ENCODE data around the gene NINL. TPM values are rescaled to one million over a fixed set of nuclear protein-coding genes. Genes with fewer than 3 reads are reported as not detected.

The NINL gene
- total RNA-seq, 1 donor from 2014 or later, result 10.1 TPM

DNA sequence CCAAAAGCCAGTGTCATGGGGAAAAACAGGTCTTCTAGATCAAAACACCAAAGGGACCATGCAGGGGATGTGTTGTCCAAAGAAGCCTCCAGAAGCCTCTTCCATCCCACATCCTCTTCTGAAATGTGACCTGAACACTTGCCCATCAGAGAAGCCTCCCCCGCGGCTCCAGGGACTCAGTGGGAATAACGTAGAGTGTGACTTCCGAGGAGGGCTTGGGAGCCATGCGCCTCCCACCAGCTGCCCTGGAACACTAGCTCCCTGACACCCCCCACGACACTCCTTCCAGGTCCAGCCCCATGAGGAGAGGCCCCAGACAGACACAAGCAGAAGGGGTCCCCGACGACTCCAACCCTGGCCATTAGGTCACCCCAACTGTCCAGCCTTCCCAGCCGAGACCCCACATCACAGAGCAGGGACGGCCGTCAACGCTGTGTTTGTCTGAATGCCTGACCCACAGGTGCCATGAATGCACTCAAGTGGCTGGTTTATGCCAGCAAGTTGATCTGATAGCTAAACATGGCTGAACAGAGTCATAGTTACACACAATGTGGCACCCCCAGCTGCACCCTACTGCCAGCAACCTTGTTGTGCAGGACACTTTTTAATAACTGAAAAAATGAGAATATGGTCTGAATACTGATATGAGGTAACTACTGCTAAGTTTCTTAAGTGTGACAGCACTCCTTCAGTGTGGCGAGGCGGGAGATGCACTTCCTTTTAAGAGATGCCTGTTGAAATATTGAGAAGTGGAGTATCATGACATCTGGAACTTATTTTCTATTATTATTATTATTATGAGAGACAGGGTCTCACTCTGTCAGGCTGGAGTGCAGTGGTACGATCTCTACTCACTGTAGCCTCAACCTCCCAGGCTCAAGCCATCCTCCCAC, 119.8 kb downstream of the NINL start:
- no peak for DNase-seq (ENCODE audit: low read depth, low spot score)

DNA sequence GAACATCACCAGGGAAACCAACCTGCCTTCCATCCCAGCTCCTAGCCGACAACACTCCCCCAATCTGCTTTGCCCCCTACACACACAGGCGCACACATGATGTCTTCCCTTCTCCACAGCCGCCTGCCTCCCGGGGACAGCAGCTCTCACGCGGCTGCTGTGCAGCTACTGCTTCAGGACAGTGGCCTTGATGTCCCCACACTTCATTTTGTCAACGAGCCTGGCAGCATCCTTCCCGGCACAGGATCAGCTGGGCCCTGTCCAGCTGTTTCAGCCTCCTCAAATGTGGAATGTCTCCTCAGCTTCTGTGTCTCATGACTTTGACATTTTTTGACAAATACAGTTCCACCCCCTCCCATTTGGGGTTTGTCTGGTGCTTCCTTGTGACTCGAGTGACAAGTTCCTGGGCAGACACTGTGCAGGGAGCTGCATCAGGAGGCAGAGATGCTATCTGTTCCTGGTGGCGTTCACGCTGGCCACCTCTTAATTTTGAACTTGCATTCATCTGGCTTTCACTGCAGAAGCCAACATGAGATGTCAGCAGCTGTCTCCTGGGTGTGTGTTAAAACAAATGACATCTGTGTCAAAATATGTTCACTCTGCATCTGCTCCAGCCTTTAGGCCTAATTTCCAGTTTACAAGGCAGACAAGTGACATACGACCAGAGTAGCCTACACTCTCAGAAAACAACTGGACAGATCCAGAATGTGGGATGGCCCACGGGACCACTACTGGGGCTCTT, 120.7 kb downstream of the NINL start:
- DNase-seq (ENCODE audit: low read depth, low spot score), result no peak

DNA sequence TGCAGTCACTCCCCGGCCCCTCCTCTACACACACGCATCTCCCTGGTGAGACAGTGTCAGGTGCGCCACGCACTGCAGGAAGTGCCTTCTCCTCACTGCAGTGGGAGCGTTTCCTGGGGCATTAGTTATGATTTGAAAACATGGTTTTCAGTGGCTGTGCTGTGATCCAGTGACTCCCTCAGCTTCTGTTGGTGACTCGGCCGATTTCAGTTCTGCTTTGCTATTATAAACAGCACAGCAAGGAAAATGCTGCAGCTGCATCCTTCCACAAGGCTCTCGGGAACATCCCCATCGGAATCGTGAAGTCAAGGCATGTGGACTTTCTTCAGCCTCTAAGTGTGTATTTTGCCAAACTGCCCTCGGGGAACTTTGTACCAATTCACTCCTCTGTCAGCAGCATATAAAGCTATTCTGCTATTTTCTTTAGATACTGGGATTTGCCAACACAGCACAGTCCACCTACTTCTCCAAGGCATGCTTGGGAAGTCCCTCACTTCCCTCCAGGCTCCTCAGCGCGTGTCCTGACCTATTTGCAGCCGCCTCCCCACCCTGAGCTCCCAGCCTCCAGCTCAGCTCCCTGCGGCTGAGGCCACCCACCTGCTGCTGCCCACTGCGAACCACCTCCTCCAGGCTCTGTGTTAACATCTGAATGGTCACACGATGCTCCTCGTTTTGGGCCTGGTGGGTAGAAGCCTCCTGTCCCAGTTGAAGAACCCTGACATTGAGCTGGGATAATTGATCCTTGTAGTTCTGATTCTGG, 123.4 kb downstream of the NINL start:
- DNase-seq (ENCODE audit: low read depth, low spot score), result no peak

DNA sequence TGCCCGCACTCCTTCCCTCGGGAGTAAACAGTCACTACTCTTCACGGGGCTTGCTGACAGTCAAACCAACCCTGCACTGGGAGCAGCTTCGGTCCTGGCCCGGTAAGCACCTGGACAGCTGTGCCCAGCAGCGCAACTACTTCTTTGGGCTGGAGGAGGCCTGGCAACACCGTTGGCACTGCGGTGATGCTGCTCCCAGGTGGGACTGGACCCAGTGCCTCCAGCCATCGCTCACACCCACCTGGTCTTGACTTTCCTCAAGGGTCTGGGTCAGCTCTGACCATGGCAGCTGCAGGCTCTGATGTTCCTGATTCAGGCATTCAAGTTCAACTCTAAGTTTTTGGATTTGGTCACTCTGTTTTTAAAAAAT, 124.1 kb downstream of the NINL start:
- no peak for DNase-seq (ENCODE audit: low read depth, low spot score)

DNA sequence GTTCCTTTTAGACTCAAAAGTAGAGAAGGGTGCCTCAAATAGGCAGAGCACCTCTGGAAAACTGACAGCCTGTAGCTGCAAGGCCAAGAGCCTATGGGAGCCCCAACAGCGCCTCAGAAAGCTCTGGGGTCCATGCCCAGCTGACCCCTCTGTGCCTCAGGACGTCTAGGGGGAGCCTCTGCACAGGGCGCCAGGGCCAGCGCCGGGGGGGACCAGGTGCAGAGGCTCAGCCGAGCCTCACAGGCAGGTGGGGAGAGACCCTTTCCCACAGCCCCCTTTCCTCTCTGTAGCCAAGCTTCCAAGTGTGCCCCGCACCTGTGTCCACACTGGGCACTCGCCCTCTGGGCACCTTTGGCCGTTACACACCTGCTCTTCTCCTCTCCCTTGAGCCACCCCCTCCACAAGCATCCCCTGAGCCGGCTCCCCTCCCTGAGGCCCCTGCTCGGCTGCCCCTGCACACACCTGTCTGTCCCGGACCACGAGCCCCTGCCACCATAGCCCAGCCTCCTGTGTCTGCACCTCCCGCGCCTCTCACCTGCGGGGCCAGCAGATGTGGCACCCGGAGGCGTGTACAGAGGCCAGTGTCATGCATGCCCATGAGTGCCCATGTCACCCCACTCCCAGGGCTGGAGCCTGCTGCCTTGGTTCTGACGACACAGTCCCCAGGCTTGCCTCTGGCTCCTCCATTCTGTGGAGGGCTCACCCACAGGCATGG, 124.6 kb downstream of the NINL start:
- DNase-seq (ENCODE audit: low read depth, low spot score), result no peak

DNA sequence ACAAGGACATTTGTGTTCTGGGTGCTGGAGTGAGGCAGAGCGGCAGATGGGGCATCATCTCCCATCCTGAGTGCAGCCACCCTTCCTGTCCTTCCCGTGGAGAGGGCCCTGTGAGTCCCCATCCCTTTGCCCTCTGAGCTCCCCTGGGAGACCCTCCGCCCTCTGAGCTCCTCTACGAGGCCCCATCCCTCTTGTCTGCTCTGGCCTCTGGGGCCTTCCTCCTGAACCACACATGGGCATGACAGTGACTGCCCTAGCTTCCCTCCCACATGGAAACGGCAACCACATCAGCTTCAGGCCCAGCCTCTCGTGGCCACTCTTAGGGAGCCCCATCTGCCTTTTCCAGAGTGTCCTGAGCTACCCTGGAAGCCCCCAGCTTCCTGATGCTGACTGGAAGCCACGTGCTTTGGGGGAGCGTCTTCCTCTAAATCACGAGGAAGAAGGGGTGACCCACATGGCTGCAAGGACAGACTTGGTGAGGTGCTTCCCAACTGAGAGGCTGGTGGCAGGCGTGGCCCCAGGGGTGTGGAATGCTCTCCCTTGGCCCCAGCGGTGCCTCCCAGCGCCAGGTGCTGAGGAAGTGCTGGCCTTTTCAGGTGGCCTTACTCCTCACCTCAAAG, 125.3 kb downstream of the NINL start:
- DNase-seq (ENCODE audit: low read depth, low spot score), result no peak

DNA sequence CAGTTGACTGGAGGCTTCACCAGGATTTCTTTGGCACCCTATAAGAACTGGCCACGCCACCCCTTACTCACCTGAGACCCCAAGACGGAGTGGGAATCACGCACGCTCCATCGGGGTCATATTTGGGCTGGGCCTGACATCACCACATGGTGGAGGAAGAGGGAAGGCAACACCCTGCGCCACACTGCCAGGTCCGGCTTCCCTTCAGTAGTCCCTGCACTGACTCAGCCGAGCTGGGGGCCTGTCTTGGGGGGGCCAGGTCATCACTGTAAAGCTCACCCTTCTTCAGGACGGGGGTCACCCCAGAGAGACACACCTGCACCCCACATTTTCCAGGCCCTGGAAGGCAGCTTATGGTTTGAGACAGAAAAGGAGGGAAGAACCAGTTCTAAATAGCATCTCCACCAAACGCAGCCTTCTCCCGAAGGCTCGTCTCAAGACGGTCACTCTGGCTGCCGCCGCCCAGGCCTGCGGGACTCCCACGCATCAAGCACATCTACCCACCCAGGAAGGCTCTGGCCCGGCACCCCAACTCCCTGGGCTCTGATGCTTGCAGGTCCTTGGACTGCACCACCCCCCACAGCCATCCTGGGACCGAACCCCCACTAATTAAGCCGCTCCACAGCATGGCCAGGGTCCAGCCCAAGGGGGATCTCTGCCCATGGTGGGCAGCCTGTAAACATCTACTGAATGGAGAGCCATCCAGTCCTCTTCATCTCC, 126.1 kb downstream of the NINL start:
- DNase-seq (ENCODE audit: low read depth, low spot score), result no peak

DNA sequence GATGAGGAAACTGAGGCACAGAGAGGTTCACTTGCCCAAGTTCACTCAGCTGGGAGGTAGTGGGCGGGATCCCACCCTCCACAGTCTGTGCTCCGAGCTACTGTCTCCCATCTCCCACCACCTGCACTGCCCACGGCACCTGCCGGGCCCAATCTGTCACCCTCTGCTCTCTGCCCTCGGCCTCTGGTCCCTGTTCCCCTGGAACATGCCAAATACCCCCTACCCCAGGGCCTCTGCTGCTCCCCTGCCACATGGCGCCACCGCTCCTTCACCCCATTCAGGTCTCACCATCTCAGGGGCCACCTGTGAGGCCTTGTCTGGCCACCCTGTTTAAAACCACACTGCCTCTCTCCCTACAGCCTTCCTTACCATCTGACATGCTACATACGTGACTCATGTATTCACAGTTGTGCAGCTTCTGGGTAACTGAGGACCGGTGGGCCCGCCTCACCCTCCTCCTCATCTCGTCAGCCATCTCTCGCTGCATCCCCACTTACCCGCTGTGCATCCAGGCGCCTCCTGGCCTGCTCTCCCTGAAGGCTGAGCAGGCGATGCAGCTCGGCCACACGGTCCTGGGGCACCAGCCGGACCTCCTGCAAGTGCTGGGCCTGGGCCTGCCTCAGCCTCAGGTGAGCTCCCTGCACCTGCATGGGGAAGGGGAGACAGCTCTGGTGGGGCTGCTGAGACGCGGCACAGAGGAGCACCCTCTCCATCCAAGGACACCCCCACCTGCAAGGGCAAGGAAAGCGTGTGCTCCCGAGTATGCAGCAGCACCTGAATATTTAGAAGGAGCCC, 127.2 kb downstream of the NINL start:
- DNase-seq (ENCODE audit: low read depth, low spot score), result no peak

DNA sequence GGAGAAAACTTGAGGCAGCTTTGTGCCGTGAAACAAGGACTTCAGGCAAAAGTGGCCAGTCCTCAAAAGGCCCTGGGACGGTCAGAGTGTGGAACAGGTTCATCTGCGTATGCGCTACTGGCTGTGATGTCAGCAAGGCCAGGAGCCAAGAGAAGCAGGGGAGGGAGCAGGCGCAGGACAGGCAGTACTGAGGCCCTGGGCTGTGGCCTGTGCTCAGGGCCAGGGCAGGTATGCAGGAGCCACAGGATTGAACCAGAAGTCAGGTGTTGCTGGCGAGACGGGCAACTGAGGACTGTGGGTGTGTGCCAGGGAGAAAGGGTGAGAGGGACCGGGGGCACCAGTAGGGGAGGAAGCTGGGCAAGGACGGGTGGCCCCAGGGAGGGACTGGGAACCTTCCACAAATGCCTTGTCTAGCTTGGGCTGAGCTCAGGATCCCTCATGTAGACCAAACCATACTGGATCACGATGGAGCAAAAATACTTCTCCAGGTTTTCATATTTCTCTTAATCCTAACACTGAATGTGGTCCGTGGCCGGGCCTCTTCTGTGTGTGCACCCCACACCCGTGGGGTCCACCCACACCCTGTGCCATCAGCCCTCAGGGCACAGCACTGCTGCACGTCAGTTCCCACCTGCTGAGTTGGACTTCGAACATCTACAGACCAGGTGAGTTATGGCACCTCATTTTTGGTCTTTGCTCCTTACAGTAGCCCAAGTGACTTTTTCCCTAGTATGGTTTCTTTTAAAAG, 131.0 kb downstream of the NINL start:
- no peak for DNase-seq (ENCODE audit: low read depth, low spot score)

DNA sequence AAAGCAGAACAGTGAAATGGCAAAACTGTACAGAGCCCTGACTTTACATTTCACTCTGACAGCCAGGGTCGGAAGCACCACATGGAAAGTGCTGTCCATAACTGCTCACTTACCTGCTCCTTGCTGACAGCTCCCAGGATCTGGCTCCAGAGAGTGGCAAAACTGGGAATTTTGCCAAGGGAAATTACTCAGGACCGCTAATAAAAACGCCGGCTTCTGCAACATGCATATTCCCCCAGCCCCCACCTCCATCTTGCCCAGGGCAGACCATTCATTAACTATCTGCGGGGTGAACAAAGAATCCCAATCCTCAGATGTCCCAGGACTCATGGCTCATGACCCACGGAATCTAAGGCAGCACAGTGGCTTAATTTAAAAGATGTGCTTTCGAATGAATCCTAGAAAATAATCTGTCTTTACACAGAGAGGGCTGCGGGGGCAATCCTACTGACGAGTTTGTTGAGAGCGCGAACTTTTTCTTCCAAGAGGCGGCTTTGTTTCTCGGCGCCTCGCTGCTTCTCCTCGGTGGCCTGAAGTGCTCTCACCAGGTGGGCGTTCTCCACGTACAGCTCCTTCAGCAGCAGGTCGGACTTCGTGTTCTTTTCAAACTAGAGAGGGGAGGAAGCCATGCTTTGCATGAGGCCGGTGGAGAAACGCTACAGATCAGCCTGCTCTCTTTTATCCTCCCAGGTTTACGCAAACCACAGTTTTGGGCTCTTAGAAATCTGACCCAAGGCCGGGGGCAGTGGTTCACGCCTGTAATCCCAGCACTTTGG, 132.1 kb downstream of the NINL start:
- DNase-seq (ENCODE audit: low read depth, low spot score), result no peak

DNA sequence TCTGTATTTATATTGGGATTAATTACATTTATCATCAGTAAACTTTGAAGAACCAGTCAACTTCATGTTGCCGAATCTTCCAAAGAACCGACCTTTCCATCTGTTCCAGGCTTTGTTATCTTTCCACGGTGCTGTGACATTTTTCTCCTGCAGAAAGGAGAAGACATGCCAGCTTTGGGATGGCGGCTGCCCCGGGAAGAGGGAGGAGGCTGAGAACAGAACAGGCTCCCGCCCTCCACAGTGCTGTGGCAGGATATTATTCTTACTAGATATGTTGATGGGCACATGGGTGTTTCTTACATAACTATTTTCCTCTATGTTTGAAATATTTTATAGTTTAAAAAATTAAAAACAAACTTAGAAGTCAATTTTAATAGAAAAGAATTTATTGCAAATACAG, 133.0 kb downstream of the NINL start:
- DNase-seq (ENCODE audit: low read depth, low spot score), result no peak

DNA sequence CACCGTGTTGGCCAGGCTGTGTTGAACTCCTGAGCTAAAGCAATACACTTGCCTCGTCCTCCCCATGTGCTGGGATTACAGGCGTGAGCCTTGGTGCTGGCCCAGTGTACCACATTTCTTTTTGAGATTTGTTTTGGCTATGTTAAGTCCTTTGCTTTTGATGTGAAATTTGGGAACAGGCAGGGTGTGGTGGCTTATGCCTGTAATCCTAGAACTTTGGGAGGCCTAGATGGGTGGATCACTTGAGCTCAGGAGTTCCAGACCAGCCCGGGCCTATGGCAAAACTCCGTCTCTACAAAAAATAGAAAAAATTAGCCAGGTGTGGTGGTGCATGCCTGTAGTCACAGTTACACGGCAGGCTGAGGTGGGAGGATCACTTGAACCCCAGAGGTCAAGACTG, 137.7 kb downstream of the NINL start:
- no peak for DNase-seq (ENCODE audit: low read depth, low spot score)

DNA sequence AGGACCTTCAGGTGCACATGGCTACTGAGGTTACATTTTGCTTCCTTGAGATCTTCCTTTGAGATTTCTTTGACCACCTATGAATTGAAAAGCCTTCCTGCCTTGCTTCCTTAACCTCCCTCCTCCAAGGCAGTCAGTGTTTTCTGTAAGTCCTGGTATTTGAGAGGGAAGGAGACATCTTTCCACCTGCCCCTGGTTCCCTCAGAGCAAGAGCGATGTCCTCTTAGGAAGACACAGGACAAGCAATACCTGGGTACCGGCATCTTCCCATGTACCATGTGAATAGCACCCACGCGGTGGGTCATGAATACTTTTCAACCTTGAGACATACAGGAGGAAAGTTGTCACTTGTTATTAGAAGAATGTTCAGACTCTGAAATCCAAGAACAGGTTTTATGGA, 140.8 kb downstream of the NINL start:
- no peak for DNase-seq (ENCODE audit: low read depth, low spot score)

DNA sequence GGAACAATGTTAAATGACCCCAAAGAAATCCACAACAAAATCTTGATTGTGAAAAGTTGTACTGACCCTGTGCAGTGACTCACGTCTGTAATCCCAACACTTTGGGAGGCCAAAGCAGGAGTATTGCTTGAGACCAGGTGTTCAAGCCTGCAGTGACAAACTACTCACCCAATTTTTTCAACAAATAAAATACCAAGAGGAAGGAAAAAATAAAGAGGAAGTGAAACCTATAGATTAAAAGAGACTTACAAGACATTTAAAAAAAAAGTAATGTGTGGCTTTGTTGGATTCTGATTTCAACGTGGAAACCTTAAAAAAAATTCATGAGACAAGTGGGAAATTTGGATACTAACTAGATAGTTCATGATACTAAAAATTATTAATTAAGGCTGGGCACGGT, 146.0 kb downstream of the NINL start:
- DNase-seq (ENCODE audit: low read depth, low spot score), result no peak

DNA sequence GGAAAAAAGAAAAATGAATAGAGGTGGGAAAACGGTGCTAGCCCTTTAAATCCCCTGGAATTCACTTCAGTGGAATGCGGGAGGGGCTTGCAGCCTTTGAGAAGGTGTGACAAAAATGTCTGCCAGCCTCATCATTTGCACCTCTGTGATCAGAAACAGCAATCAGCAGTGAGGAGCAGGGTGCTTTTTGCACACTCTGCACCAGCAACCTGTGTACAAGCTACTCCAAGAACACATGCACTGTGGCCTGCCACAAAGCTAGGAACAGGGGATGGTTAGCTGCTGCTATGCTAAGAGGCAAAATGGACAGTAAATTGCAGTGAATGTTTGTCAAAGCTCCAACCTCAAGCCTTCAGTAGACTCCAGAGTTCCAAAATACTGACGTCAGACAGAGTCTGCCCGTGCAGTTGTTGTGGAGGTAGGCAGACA, 148.2 kb downstream of the NINL start:
- no peak for DNase-seq (ENCODE audit: low read depth, low spot score)

DNA sequence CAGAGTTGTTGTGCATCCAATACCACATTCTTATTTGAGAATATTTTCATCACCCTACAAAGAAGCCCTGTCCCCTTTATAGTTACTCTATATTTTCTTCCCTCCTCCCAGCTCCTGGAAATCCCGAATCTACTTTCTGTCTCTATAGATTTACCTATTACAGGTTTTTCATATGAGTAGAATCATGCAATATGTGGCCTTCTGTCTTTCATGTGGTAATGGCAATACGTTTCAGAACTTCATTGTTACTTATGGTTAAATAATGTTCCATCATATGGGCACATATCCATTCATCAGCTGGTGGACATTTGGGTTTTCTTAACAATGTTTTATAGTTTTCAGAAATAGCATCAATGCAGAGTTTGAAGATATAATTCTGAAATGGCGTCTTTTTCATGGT, 160.8 kb downstream of the NINL start:
- DNase-seq (ENCODE audit: low read depth, low spot score), result no peak

DNA sequence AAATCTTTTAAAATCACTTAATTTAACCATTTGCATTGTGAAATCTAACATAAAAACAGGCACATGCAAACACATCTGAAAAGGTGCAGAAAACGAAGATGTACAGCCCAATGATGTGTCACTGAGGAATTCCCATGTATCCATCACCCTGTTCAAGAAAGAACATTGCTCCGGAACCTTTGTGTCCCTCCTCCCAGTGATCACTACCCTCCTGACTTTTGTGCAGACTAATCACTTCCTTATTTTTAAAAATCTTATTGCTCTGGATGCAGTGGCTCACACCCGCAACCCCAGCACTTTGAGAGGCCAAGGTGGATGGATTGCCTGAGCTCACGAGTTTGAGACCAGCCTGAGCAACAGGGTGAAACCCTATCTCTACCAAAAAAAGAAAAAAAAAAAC, 163.3 kb downstream of the NINL start:
- no peak for DNase-seq (ENCODE audit: low read depth, low spot score)

DNA sequence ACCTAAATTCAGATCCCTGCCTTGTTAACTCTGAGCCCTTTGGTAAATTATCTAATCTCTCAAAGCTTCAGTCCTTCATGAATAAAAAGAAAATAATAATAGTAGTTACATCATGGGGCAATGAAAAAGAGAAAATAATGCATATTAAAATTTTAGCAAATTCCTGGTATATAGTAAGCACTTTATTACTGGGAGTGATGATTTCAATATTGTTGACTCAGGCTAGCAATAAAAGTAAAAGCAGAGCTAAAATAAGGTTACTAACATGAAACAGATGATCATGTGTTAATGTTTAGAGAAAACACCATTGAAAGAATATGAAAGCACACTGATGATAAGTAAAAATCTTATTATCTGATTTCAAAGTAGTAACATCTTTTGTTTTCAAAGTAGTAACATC, 164.2 kb downstream of the NINL start:
- no peak for DNase-seq (ENCODE audit: low read depth, low spot score)
